GM23338 (cell line): Measurements from ENCODE around the gene KIAA0513. TPM values are rescaled to one million over a fixed set of nuclear protein-coding genes. Genes with fewer than 3 reads are reported as not detected.

Source experiments
- ATAC-seq: fragments of 200-7000 bp; cut with Tn5 transposase; 3 replicates; pipeline ENCODE4 v1.9.1; 2020
- DNase-seq: peaks from one replicate; pipeline ENCODE4 v3.0.0-alpha.2; 2015; ENCODE audit warnings: low spot score
- H2AFZ ChIP-seq: fragments of 200-600 bp; sonication (generic); 2 replicates; pipeline ENCODE4 v1.8.0; 2016; ENCODE audit warnings: antibody characterized with exemption, mild to moderate bottlenecking, moderate library complexity
- H3F3A ChIP-seq: fragments of 200-600 bp; sonication (generic); replicated peaks from 2 replicates; pipeline ENCODE4 v1.8.0; 2017; ENCODE audit warnings: antibody characterized with exemption, mixed run types, low read depth
- H3K27ac ChIP-seq: fragments of 200-600 bp; sonication (generic); 2 replicates; pipeline ENCODE4 v1.6.1; 2016; ENCODE audit warnings: low read depth
- H3K27me3 ChIP-seq: fragments of 200-600 bp; sonication (generic); 2 replicates; pipeline ENCODE4 v1.8.0; 2016; ENCODE audit warnings: mild to moderate bottlenecking, mixed run types, moderate library complexity; ENCODE audit not compliant: insufficient read depth
- H3K36me3 ChIP-seq: fragments of 200-600 bp; sonication (generic); 2 replicates; pipeline ENCODE4 v1.8.0; 2016; ENCODE audit warnings: mild to moderate bottlenecking; ENCODE audit not compliant: insufficient read depth
- H3K4me1 ChIP-seq: fragments of 200-600 bp; sonication (generic); 2 replicates; pipeline ENCODE4 v1.8.0; 2016; ENCODE audit warnings: mild to moderate bottlenecking, moderate library complexity; ENCODE audit not compliant: insufficient read depth
- H3K4me2 ChIP-seq: fragments of 200-600 bp; sonication (generic); 2 replicates; pipeline ENCODE4 v1.7.1; 2017; ENCODE audit warnings: mixed run types
- H3K4me3 ChIP-seq: fragments of 200-600 bp; sonication (generic); 2 replicates; pipeline ENCODE4 v1.6.1; 2016; ENCODE audit warnings: mixed run types
- H3K79me2 ChIP-seq: fragments of 200-600 bp; sonication (generic); replicated peaks from 2 replicates; pipeline ENCODE4 v1.8.0; 2017; ENCODE audit warnings: mild to moderate bottlenecking; ENCODE audit not compliant: insufficient read depth
- H3K9me2 ChIP-seq: fragments of 200-600 bp; sonication (generic); 2 replicates; pipeline ENCODE4 v1.8.0; 2017; ENCODE audit not compliant: insufficient read depth
- H4K20me1 ChIP-seq: fragments of 200-600 bp; sonication (generic); replicated peaks from 2 replicates; pipeline ENCODE4 v1.8.0; 2017; ENCODE audit warnings: mild to moderate bottlenecking; ENCODE audit not compliant: insufficient read depth
- H3K27ac Mint-ChIP-seq: 2 replicates; pipeline ENCODE4 v1.8.0; 2020; ENCODE audit warnings: inconsistent platforms, mild to moderate bottlenecking, moderate library complexity, mixed read lengths
- H3K27me3 Mint-ChIP-seq: 3 replicates; pipeline ENCODE4 v1.8.0; 2022; ENCODE audit warnings: low read depth, mild to moderate bottlenecking, moderate library complexity, mixed read lengths, inconsistent platforms; ENCODE audit not compliant: insufficient read depth, poor library complexity
- H3K36me3 Mint-ChIP-seq: 3 replicates; pipeline ENCODE4 v1.8.0; 2021; ENCODE audit warnings: low read depth, mild to moderate bottlenecking, inconsistent platforms, moderate library complexity, mixed read lengths
- H3K4me1 Mint-ChIP-seq: 3 replicates; pipeline ENCODE4 v1.8.0; 2020; ENCODE audit warnings: mild to moderate bottlenecking, inconsistent platforms, mixed read lengths
- H3K4me3 Mint-ChIP-seq: 3 replicates; pipeline ENCODE4 v1.8.0; 2021; ENCODE audit warnings: moderate library complexity, mild to moderate bottlenecking, inconsistent platforms, mixed read lengths
- H3K9me3 Mint-ChIP-seq: 3 replicates; pipeline ENCODE4 v1.8.0; 2020; ENCODE audit warnings: moderate library complexity, mild to moderate bottlenecking, inconsistent platforms, mixed read lengths
- CREB1 ChIP-seq: fragments of 250-450 bp; sonication (Bioruptor Pico); IDR thresholded peaks from 2 replicates; pipeline ENCODE4 v1.5.0; 2020; ENCODE audit warnings: low read depth, mild to moderate bottlenecking, moderate library complexity
- CTCF ChIP-seq, 2 experiments: fragments of 200-600 bp in 1 of 2; sonication (generic) in 1 of 2; conservative IDR thresholded peaks; 2 replicates each; pipeline versions ENCODE4 v1.5.1 to v1.6.1; 2016 to 2017; ENCODE audit warnings: antibody characterized with exemption in 2 of 2, low read depth in 2 of 2, mild to moderate bottlenecking in 2 of 2, moderate library complexity in 1 of 2
- ETS1 ChIP-seq: IDR thresholded peaks from 2 replicates; pipeline ENCODE4 v1.6.1; 2016; ENCODE audit warnings: antibody characterized with exemption
- EZH2 ChIP-seq: fragments of 200-600 bp; sonication (generic); IDR thresholded peaks from one replicate; pipeline ENCODE4 v1.8.0; 2017; ENCODE audit warnings: antibody characterized with exemption, mild to moderate bottlenecking, low read depth; ENCODE audit not compliant: unreplicated experiment
- EZH2phosphoT487 ChIP-seq: fragments of 200-600 bp; sonication (generic); IDR thresholded peaks from one replicate; pipeline ENCODE4 v1.8.1; 2018; ENCODE audit warnings: antibody characterized with exemption; ENCODE audit not compliant: unreplicated experiment
- JUNB ChIP-seq: IDR thresholded peaks from one replicate; pipeline ENCODE4 v1.6.1; 2016; ENCODE audit warnings: antibody characterized with exemption; ENCODE audit not compliant: unreplicated experiment
- NANOG ChIP-seq: IDR thresholded peaks from 2 replicates; pipeline ENCODE4 v1.6.1; 2016; ENCODE audit warnings: antibody characterized with exemption, borderline replicate concordance
- POLR2AphosphoS5 ChIP-seq: IDR thresholded peaks from 2 replicates; pipeline ENCODE4 v1.6.1; 2016; ENCODE audit warnings: antibody characterized with exemption, low read depth
- REST ChIP-seq: IDR thresholded peaks from one replicate; pipeline ENCODE4 v1.6.1; 2018; ENCODE audit warnings: antibody characterized with exemption; ENCODE audit not compliant: unreplicated experiment
- STAT1 ChIP-seq: IDR thresholded peaks from one replicate; pipeline ENCODE4 v1.6.1; 2016; ENCODE audit warnings: antibody characterized with exemption; ENCODE audit not compliant: unreplicated experiment
- ZNF114 ChIP-seq: fragments of 250-450 bp; sonication (Bioruptor Pico); IDR thresholded peaks from 2 replicates; pipeline ENCODE4 v1.5.0; 2020; ENCODE audit warnings: mild to moderate bottlenecking, moderate library complexity
- ZNF331 ChIP-seq: fragments of 250-450 bp; sonication (Bioruptor Pico); IDR thresholded peaks from 2 replicates; pipeline ENCODE4 v1.5.0; 2020; ENCODE audit warnings: low read depth, mild to moderate bottlenecking, moderate library complexity
- ZNF462 ChIP-seq: fragments of 250-450 bp; sonication (Bioruptor Pico); IDR thresholded peaks from 2 replicates; pipeline ENCODE4 v1.5.0; 2020; ENCODE audit warnings: mild to moderate bottlenecking, moderate library complexity
- polyA plus RNA-seq: library from polyadenylated mRNA; unstranded; fragments of >200 nt; fragmentation: Nextera tagmentation; extraction: Ambion mirVana; gene quantifications from 2 replicates; pipeline ENCODE4 v1.2.1, GENCODE V29; 2016
- total RNA-seq: library from RNA; depleted of rRNA; stranded (reverse); fragments of >200 nt; shearing (Covaris generic); gene quantifications from 2 replicates; pipeline ENCODE4 v1.2.3, GENCODE V29; 2014

Gene KIAA0513
- total and polyA plus RNA-seq, 2 experiments from 2014 or later: 2.1 to 8.7 TPM

DNA sequence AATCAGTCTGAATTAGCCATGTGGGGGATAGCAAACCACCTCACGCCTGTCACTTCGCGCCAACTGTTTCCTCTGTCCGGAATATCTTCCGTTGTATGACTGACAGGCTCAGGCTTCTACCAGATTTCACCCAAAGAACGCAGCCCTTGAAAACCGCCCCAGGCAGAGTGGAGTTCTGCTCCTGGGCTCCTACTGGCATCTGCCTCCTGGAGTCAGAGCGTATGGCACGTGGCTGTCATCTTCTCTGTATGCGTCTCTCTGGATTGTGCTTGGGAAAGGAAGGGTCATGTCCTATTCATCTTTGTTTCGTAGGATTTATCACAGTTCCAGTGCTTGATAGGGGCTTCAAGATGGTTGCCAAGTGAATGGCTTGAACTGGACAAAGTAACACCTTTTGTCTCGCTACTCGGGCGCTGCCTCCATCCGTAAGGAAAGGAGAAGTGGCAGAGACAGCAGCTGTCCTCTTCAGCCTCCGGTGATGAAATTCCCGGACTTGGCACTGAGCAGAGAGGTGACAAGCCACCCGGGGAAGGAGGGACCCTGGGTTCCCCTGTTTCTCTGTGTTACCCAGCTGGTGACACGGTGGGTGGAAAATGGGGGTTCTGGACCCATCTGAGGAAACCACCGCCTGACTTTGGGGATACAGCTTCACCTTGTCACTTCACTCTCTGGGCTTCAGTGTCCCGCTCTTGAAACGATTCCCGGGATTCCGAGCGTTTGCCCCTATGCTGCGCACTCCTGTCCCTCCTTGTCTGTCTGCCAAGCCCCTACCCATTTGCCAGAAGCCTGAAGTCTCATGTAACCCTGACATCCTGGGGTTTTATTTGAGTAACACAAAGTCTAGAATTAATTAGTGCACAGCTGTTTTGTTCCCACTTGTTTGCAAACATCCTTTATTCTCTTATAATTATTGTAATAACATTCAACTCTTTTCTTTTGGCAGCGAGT lies 13.9 kb downstream of the KIAA0513 start:
- no peak overlapping the region for H3K4me3 Mint-ChIP-seq
- no peaks in the 10 kb centered on the region for H3K36me3 Mint-ChIP-seq
- Histone ChIP-seq H3F3A (no peaks in the 10 kb centered on the region), H3K9me2 (no peaks in the 10 kb centered on the region), H3K27ac (no peak overlapping the region), H3K36me3 (no peaks in the 10 kb centered on the region), H2AFZ (no peak overlapping the region), H3K4me3 (no peak overlapping the region), H4K20me1 (no peaks in the 10 kb centered on the region), H3K4me2 (no peak overlapping the region), H3K27me3 (no peaks in the 10 kb centered on the region), H3K4me1 (no peaks in the 10 kb centered on the region), H3K79me2 (no peaks in the 10 kb centered on the region)
- H3K27me3 Mint-ChIP-seq: peaks cover 6% of the 10 kb centered on the region
- TF ChIP-seq REST: no peak
- no peak for TF ChIP-seq JUNB
- TF ChIP-seq ETS1: no peak
- no peak for TF ChIP-seq POLR2AphosphoS5
- no peak for TF ChIP-seq ZNF331
- no peak for TF ChIP-seq EZH2phosphoT487
- no peak for TF ChIP-seq ZNF462 (CRISPR knock-in tag)
- no peak for TF ChIP-seq CREB1 (CRISPR knock-in tag)
- TF ChIP-seq NANOG: no peak
- no peak for TF ChIP-seq EZH2
- no peak for TF ChIP-seq CTCF (conservative IDR thresholded peaks at IDR 0.05; ENCODE audit: low read depth in 2 of 2)
- no peak for TF ChIP-seq STAT1
- no peak for TF ChIP-seq ZNF114 (CRISPR knock-in tag)
- H3K9me3 Mint-ChIP-seq: no peaks in the 10 kb centered on the region
- no peak for ATAC-seq
- H3K4me1 Mint-ChIP-seq: no peaks in the 10 kb centered on the region
- DNase-seq: no peak
- no peak overlapping the region for H3K27ac Mint-ChIP-seq
